Activated gamma-delta T cell treated with Interleukin-2 at 50 U/mL for 16 hours (primary cell): ENCODE data around the gene LCN2.
"Not testable (repeated sequence)": the region's sequence is repeated elsewhere in the genome, so short reads cannot be mapped to it uniquely, and the experiment has no call there.

Experiments
- DNase-seq: peaks from one replicate; pipeline ENCODE4 v3.0.0-alpha.2; 2020

The LCN2 gene

GRCh38 chr9:128128836-128129590 lies 20.2 kb upstream of the LCN2 start:
- DNase-seq = no peak

GRCh38 chr9:128129976-128130590 lies 19.2 kb upstream of the LCN2 start:
- peak; percentile 44 for DNase-seq

- not testable (repeated sequence) for DNase-seq
Observed at GRCh38 chr9:128130651-128131050, 18.6 kb upstream of the LCN2 start.

- DNase-seq = not testable (repeated sequence)
Observed at GRCh38 chr9:128131346-128131745, 17.9 kb upstream of the LCN2 start.

- not testable (repeated sequence) for DNase-seq
Observed at GRCh38 chr9:128132139-128132538, 17.1 kb upstream of the LCN2 start.

- not testable (repeated sequence) for DNase-seq
Observed at GRCh38 chr9:128135561-128135960, 13.7 kb upstream of the LCN2 start.

- DNase-seq = no peak
Observed at GRCh38 chr9:128136816-128137793, 12.1 kb upstream of the LCN2 start.

- DNase-seq = no peak
Observed at GRCh38 chr9:128138001-128138400, 11.3 kb upstream of the LCN2 start.

- DNase-seq = no peak
Observed at GRCh38 chr9:128139621-128140020, 9.6 kb upstream of the LCN2 start.

GRCh38 chr9:128141604-128142003 lies 7.6 kb upstream of the LCN2 start:
- DNase-seq = no peak

- DNase-seq = no peak
Observed at GRCh38 chr9:128142061-128142460, 7.2 kb upstream of the LCN2 start.

- no peak for DNase-seq
Observed at GRCh38 chr9:128142596-128142995, 6.7 kb upstream of the LCN2 start.

- DNase-seq = no peak
Observed at GRCh38 chr9:128143525-128144238, 5.6 kb upstream of the LCN2 start.

GRCh38 chr9:128144239-128145181 lies 4.7 kb upstream of the LCN2 start:
- no peak for DNase-seq

- DNase-seq = no peak
Observed at GRCh38 chr9:128145536-128145935, 3.7 kb upstream of the LCN2 start.

GRCh38 chr9:128145951-128146351 lies 3.3 kb upstream of the LCN2 start:
- no peak for DNase-seq

- no peak for DNase-seq
Observed at GRCh38 chr9:128146591-128147120, 2.6 kb upstream of the LCN2 start.

GRCh38 chr9:128148509-128149000 lies 698 bp upstream of the LCN2 start:
- no peak for DNase-seq

GRCh38 chr9:128149951-128150593 lies 819 bp downstream of the LCN2 start:
- DNase-seq = no peak

- DNase-seq = no peak
Observed at GRCh38 chr9:128150594-128151308, 1.5 kb downstream of the LCN2 start.
